ENCODE results near the gene SGMS1. TPM values are rescaled to one million over a fixed set of nuclear protein-coding genes. Genes with fewer than 3 reads are reported as not detected.

Gene SGMS1
- polyA plus RNA-seq, 1 experiment, result 21.1 TPM

DNA sequence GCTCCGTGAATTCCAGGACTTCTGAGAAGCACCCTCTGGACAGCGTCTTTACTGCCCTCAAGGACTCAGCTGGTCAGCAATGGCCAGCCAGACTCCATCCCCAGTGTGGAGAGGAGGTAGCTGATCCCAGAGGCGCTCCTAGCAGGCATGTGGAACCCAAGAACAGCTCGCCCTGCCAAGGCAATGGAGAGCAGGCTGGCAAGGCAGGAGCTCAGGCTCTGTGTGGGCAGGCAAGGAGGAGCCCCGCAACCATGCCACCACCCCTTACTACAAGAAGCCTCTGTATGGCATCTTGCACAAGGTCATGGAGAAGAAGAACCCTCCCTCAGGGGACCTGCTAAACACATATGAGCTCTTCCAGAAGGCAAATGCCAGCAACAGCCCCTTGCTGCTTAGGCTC lies 34.4 kb upstream of the SGMS1 start:
- POLR2A ChIA-PET, result no interaction called here
- no peak for DNase-seq (ENCODE audit: low read depth)
- no peaks in the 10 kb centered on the region for H3K36me3 ChIP-seq (ENCODE audit: control insufficient read depth, insufficient read depth, low read length)
- no peak overlapping the region for H3K4me3 ChIP-seq (ENCODE audit: low read depth, low read length)
- TF ChIP-seq, protein P1, sequence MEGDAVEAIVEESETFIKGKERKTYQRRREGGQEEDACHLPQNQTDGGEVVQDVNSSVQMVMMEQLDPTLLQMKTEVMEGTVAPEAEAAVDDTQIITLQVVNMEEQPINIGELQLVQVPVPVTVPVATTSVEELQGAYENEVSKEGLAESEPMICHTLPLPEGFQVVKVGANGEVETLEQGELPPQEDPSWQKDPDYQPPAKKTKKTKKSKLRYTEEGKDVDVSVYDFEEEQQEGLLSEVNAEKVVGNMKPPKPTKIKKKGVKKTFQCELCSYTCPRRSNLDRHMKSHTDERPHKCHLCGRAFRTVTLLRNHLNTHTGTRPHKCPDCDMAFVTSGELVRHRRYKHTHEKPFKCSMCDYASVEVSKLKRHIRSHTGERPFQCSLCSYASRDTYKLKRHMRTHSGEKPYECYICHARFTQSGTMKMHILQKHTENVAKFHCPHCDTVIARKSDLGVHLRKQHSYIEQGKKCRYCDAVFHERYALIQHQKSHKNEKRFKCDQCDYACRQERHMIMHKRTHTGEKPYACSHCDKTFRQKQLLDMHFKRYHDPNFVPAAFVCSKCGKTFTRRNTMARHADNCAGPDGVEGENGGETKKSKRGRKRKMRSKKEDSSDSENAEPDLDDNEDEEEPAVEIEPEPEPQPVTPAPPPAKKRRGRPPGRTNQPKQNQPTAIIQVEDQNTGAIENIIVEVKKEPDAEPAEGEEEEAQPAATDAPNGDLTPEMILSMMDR (IDR thresholded peaks at IDR 0.05; ENCODE audit: insufficient read depth, low read depth, low read length), result no peak
- CTCF ChIA-PET, result interaction anchor here (0.6 kb wide), 1 partner anchor 107 kb away, joined by 5 read pairs; no protein-coding TSS in a partner anchor
- H3K27me3 ChIP-seq (ENCODE audit: control insufficient read depth, insufficient read depth, low read length), result no peaks in the 10 kb centered on the region

DNA sequence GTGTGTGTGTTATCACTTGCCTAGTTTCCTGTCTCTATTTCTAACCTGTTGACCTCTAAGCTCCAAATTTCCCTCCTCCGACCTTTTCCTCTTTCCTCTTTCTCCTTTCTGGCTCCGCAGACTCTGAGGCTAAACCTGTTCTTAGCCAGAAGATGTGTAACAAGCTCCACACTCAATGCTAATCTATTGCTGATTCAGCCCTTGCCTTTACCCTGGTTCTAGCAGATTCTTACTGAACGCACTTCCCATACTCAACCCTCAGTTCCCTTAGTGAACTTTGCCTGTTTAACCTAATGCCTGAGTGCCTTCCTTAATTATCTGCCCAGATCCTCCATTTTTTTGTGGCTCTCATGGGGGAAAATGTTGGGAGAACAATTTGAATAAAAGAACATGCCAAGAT lies 30.0 kb upstream of the SGMS1 start:
- H3K36me3 ChIP-seq (ENCODE audit: control insufficient read depth, insufficient read depth, low read length), result no peaks in the 10 kb centered on the region
- POLR2A ChIA-PET, result no interaction called here
- CTCF ChIA-PET, result interaction anchor here (0.6 to 1.4 kb wide), 7 partner anchors 8 to 1106 kb away, joined by 3 to 8 read pairs (median 4); no protein-coding TSS in a partner anchor
- H3K4me3 ChIP-seq (ENCODE audit: low read depth, low read length), result no peak overlapping the region
- H3K27me3 ChIP-seq (ENCODE audit: control insufficient read depth, insufficient read depth, low read length), result no peaks in the 10 kb centered on the region
- no peak for DNase-seq (ENCODE audit: low read depth)
- TF ChIP-seq, protein P1 (IDR thresholded peaks at IDR 0.05; ENCODE audit: insufficient read depth, low read depth, low read length), result no peak

DNA sequence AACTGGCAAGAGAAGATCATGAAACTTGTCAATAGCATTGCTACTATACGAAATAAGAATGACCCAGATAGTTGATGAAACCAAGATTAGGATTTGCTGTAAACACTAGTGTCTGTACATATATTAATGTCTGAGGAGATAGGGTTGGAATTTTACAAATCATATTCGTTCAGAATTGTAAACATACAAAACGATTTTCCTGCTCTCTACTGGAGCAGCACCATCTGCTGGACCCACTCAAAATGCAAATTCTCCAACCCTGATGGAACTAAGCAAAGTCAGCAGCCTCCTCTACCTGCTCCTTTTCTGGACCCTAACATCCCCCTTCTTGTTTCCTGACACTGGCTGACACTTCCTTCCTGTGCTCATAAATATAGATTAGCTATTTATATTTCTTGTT lies 29.4 kb upstream of the SGMS1 start:
- CTCF ChIA-PET, result interaction anchor here (1.1 to 1.4 kb wide), 4 partner anchors 8 to 33 kb away, joined by 4 to 8 read pairs (median 5); no protein-coding TSS in a partner anchor
- DNase-seq (ENCODE audit: low read depth), result no peak
- H3K4me3 ChIP-seq (ENCODE audit: low read depth, low read length), result no peak overlapping the region
- TF ChIP-seq, protein P1 (IDR thresholded peaks at IDR 0.05; ENCODE audit: insufficient read depth, low read depth, low read length), result peak; percentile 66
- no peaks in the 10 kb centered on the region for H3K27me3 ChIP-seq (ENCODE audit: control insufficient read depth, insufficient read depth, low read length)
- POLR2A ChIA-PET, result no interaction called here
- H3K36me3 ChIP-seq (ENCODE audit: control insufficient read depth, insufficient read depth, low read length), result no peaks in the 10 kb centered on the region

DNA sequence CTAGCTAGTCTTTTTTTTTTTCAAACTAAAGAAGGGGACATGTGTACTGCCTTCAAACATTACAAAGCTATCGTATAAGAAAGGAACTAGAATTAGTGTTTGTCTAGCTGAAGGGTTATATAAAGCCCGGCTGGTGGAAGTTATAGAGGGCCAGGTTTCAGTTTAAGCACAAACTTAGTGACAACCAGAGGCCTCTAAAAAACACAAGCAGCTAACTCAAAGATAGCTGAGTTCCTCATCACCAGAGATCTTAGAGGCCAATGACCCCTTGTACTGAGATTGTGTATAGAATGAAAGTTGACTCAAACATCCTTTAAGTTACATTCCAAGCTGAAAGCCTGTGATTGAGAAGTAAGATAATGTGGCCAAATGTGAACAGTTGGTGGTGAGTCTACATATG lies 28.1 kb upstream of the SGMS1 start:
- Histone ChIP-seq H3K27me3 (ENCODE audit: control insufficient read depth, insufficient read depth, low read length) (no peaks in the 10 kb centered on the region), H3K4me3 (ENCODE audit: low read depth, low read length) (no peak overlapping the region), H3K36me3 (ENCODE audit: control insufficient read depth, insufficient read depth, low read length) (no peaks in the 10 kb centered on the region)
- TF ChIP-seq, protein P1 (IDR thresholded peaks at IDR 0.05; ENCODE audit: insufficient read depth, low read depth, low read length), result no peak
- POLR2A ChIA-PET, result interaction anchor here (0.6 kb wide), 1 partner anchor 367 kb away, joined by 3 read pairs; no protein-coding TSS in a partner anchor
- DNase-seq (ENCODE audit: low read depth), result no peak
- CTCF ChIA-PET, result interaction anchor here (0.6 kb wide), 1 partner anchor 60 kb away, joined by 3 read pairs; no protein-coding TSS in a partner anchor

DNA sequence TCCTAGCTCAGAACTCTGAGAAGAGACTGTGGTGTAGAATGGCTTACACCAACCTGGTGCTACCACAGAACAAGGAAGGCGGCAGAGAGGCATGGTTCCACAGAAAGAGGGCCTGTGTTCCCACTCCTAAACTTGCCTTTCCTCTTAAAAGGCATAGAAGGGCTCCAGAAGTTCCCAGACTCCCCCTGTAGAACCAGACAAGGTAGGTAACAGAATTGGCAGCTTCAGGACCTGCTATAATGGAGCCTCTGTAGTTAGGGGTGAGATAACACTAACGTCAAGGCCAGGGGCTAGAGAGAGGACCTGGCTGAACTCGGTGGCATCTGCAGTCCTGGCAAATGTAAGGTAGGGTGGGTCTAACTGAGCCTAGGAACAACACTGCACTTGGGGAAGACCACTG lies 26.7 kb upstream of the SGMS1 start:
- ChIA-PET POLR2A (no interaction called here), CTCF (interaction anchor here (0.6 to 1.0 kb wide), 2 partner anchors 97 to 337 kb away, joined by 3 to 4 read pairs; no protein-coding TSS in a partner anchor)
- Histone ChIP-seq H3K36me3 (ENCODE audit: control insufficient read depth, insufficient read depth, low read length) (no peaks in the 10 kb centered on the region), H3K27me3 (ENCODE audit: control insufficient read depth, insufficient read depth, low read length) (no peaks in the 10 kb centered on the region), H3K4me3 (ENCODE audit: low read depth, low read length) (no peak overlapping the region)
- TF ChIP-seq, protein P1 (IDR thresholded peaks at IDR 0.05; ENCODE audit: insufficient read depth, low read depth, low read length), result no peak
- DNase-seq (ENCODE audit: low read depth), result no peak
